NT2/D1 (cell line): ENCODE results near the gene GSTCD.

Experiments
- SUZ12 ChIP-seq: IDR thresholded peaks from 2 replicates; pipeline ENCODE4 v1.6.1; 2011; ENCODE audit not compliant: insufficient read length, insufficient read depth; ENCODE audit errors: extremely low read depth
- YY1 ChIP-seq: IDR thresholded peaks from 2 replicates; pipeline ENCODE4 v1.6.1; 2011; ENCODE audit not compliant: insufficient read length, insufficient read depth

DNA sequence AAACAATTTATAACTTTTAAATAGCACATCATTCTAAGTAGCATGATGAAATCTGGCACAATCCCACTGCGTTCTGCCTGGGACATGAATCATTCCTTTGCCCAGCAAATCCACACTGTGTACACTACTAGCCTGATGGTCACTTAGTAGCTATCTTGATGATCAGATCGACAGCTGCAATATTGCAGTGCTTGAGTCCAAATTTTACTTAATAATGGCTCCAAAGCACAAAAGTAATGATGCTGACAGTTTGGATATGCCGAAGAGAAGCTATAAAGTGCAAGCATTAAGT lies 100.1 kb downstream of the GSTCD start:
- TF ChIP-seq YY1 (no peak), SUZ12 (no peak)
